NCI-H1930 (cell line): ENCODE data around the gene PTRHD1.

ENCODE experiments used
- DNase-seq, 2 experiments: peaks; one replicate each; lab custom pipeline; 2025; lab: John Stamatoyannopoulos, UW

The PTRHD1 gene

DNA sequence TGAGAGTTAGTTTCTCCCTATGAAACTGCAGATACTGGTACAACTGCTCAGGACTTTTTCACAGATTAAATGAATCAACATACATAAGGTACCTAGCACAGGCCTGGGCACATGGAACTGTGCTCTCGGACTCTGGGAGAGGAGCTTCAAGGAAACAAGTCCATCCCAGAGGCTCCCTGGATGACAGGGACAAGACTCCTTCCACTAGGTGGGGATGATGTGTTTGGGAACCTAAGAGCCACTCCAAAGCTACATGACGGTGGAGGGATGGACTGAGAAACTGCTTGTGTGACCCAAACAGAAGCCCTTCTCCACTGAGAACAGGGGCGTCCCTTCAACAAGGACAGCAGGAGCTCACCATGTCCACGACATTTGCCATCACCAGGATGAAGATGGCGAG lies 37.2 kb upstream of the PTRHD1 start:
- no peak for DNase-seq

DNA sequence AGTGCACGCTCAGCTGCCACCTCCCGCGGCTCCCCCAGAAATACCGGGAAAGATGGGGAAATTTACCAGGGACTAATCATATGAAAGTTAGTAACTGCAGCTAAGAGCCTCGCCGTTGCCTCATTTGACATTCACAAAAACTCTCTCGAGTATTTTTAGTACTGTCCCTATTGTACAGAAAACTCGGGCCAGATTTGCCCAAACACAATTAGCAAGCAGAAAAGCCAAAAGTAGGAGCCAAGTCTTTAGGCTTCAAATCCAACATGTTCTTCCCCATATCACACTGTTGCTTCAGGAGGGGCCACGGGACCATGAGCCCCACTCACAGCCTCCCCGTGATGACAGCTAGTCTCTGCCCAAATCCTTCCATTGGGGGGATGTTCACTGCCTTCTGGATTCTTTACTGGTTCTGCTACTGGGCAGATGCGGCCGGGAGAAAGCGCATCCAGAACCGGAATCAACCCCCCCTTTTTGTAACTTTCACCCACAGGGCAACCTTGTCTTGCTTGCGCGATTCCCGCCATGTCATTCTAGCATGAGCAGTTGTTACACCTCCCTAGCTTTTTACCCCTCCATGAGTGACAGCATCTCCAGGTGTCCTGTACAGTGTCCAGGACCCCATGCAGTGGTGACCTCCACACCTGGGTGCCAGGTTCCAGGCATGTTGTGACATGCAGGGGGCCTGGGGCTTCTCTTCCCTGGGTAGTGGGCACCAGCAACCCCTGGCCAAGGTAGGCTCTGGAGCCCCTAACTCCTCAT lies 35.2 kb upstream of the PTRHD1 start:
- DNase-seq, result no peak

DNA sequence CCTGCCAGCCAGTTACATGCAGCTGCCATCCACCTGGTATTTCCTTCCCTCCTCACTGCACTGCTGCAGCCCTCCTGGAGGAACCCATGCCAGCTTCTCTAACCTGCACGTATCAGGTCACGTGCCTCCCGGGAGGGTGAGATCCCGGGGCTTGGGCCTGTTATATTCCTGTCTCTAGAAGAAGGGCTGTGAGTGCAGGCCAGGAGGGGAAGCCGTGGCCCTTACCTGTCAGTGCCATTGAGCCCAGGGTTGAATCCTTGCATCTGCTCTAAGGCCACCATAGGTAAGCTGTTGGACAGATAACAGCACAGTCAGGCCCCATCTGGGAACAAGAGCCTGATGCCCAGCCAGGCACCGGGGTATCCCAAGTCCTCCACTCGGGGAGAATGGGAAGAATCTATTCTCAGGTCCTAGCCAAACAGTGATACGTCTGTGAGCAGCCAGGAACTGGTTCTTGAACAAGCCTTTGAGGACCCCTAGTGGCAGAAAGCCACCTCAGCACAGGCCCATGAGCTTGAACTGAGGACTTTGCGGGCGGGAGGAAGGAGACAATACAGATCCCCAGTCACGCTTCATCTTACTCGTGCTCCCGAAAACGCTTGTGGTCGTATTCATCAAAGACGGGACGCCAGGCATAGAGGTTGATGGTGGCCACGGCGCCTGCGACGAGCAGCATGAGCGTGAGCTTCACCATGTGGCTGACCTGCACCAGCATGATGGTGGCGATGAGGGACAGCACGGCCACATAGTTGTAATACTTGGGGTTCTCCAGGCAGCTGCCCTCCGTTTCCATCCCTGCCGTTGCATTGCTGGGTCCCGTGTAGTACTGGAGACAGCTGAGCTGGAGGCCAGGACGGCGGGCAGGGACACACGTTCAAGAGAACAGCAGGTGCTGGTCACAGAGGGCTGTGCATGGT lies 34.4 kb upstream of the PTRHD1 start:
- peak; percentile 60 to 64 for DNase-seq

DNA sequence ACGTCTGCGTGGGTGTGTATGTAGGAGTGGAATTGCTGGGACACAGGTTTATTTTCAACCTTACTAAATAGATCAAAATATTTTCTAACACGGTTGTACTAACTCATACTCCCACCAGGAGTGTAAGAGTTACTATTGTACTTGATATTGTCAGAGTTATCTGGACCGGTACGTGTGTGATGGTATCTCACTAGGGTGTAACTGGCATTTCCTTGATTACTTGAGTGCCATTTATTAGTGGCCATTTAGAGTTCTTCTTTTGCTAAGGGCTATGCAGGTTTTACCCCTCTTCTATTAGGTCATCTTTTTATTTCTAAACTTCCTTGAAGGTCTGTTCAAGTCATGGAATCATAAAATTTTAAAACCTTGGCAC lies 33.6 kb upstream of the PTRHD1 start:
- DNase-seq, result no peak

DNA sequence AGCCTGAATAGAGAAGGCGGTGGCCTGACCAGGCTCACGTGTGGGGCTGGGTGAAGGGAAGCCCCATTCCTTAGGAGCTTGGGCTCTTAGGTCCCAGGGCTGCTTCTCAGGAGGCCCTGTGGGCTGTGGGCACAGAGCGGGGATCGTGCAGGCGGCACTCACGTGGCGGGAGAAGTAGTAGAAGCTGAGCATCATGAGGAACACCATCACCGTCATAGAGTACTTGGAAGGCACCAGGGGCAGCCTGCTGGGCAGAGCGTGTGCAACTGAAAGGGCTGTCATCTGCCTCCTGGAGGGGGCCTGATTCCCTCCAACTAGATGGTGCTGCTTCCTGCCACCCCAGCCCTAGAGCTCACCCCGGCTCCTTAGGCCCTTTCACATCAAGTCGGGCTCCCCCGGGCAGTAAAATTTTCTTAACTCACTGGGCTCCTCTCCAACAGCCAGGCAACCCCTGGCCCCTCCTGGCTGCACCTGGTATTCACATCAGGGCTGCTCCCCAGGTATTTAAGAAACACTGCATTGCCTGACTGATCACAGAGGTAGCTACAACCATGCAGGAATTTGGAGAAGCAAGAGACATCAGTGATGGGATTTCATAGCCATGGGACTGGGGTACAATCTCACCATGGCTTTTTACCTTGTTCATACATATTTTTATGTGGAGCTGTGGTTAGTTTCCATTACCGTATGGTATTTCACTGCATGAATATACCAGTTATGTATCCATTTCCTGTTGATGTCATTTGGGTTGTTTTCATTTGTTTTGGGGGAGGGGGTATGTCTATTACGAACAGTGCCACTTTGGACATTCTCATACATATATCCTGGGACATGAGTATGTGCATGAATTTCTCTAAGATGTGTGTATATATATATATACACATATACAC lies 32.9 kb upstream of the PTRHD1 start:
- DNase-seq, result no peak

DNA sequence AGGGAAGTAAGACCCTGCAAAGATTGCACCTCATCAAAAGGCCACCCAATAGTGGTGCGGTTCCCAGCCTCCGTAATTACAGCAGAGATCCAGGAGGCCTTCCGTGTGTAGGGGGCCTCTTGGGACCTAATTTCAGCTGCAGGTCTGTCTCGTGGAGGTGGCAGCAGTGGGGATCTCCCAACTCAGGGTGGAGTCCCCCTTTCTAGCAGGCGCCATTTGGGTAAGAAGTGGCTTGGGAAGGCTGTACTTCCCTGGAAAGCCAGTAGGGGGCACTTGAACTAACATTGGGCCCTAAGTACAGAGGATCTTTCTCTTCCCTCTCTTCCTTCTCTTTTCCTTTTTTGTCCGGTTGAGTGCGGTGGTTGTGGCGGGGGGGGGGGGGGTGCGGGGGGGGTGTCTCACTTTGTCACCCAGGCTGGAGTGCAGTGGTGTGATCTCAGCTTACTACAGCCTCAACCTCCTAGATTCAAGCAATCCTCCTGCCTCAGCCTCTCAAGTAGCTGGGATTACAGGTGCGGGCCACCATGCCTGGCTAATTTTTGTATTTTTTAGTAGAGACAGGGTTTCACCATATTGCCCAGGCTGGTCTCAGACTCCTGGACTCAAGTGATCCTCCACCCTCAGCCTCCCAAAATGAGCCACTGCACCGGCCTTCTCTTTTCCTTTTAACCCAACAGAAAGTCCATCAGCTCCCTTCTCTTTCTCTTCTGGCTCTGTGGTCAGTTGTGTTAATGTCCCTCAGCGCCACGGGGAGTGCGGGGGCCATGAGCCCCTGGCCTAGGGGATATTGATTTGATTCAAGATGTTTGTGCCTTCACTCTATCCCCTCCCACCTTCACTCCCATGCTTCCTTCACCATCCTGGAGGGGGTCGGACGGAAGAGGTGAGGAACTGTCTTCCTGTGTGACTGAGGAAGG lies 32.0 kb upstream of the PTRHD1 start:
- no peak for DNase-seq

DNA sequence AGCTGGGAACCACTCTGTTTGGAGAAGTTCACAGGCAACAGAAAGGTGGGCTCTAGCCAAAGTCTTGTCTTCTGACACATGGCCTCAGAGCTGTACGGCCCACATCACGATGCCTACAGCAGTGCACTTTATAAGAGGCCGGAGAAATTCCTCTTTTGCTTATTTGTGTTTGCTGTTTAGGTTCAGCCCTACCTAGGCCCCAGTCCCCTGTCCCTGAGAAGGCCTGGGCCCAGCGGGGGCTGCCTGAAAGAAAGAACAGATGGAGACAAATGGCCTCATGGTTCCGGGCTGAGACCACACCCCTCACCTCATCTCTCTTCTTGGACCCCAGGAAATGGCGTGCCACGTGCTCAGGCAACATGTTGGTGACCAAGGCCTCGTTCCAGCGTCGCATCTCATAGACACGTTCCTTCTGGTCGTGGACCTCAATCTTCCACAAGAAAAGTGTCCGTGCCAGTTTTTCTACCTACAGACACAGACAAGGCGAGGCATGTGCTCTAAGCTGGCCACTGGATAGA lies 30.9 kb upstream of the PTRHD1 start:
- no peak for DNase-seq

DNA sequence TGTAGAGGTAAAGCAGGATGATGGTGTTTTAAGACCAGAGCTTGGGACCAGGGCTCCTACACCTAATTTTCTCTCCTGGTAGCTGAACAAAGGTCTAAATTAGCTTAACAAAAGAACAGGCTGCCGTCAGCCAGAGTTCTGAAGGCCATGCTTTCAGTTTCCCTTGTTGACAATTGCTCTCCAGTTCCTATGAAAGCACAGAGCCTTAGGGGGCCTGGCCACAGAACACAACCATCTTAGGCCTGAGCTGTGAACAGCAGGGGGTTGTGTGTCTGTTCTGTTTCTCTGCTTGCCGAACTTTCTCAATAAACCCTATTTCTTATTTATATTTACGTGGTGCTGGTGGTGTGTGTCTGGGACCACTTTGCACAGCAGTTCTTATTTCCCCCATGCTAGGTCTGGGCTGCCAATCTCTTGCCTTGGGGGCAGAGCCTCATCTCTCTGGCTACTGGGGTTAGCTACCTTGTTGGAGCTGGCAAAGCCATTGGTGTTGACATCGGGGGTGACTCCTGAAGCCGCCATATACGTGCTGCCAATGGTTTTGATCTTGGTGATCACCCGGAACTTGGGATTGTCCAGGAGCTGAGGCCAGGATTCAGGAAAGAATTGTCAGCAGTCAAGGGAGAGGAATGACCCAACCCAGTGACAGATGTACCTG lies 29.0 kb upstream of the PTRHD1 start:
- no peak for DNase-seq

DNA sequence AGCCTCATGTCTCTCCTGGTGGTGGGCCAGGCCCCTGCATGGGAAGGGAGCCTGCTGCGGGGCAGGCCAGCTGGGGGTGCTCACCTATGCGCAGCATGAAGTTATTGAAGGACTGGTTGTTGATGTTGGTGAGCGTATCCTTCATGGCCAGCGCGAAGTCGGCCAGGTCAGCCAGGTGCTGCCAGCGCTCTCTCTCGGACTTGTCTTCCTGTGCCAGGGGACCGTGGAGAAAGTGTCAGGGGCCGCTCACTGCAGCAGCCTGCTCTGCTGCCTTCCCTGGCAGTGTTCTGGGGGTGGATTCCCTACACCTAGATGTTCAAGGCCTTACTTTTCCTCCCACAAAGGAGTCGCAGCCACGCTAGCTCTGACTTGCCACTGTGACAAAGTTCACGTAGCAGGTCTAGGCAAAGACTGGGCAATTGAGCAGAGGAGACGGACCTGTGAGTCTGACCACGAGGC lies 28.3 kb upstream of the PTRHD1 start:
- no peak for DNase-seq

DNA sequence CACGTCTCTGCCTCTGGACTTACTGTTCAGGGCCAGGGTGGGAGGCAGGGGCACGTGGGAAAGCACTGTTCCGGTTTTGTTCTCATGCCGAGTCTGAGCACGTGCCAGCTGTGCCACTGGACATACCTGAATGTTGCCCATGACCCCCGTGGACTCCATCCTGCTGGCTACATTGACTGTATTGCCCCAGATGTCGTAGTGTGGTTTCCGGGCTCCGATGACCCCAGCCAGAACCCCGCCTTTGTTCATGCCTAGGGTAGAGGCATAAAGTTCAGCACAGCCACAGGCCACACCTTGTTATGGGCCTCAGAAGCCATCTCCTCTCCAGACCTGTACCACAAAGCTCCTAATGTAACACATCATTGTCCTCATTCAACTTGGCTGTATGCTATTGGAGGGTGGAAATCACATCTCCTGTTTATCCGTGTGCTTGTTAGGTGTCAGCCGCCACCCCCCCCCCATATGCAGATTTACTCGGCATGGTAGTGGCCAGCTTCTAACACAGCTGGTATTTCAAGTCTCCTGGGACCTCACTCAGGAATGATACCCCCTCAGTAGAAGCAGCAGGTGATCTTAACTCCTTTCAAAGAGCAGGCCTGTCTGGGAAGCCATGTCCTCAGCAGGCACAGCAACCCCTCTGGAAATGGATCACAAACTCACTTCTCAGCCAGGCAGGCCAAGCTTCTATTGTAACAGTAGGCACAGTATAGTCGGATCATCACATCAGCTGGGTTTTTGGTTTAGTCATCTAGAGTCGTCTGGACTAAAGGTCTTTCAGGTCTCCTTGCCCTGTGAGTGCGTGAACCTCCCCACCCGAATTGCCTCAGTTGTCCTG lies 27.6 kb upstream of the PTRHD1 start:
- DNase-seq, result no peak

DNA sequence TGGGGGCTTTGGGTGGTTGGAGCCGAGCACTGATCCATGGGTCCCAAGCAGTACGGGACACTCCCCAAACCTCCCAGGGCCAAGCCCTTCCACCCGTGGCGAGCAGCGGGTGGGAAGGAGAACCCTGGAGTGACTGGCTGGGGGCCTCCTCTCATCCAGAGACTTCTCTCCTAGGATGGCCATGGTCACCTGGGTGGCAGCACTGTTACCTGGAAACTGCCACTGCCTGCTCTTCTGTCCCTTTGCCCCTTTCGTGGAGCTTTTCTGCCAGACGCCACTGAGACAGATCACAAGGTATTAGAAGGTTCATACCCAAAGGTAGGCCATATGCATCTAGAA lies 27.0 kb upstream of the PTRHD1 start:
- DNase-seq, result no peak

DNA sequence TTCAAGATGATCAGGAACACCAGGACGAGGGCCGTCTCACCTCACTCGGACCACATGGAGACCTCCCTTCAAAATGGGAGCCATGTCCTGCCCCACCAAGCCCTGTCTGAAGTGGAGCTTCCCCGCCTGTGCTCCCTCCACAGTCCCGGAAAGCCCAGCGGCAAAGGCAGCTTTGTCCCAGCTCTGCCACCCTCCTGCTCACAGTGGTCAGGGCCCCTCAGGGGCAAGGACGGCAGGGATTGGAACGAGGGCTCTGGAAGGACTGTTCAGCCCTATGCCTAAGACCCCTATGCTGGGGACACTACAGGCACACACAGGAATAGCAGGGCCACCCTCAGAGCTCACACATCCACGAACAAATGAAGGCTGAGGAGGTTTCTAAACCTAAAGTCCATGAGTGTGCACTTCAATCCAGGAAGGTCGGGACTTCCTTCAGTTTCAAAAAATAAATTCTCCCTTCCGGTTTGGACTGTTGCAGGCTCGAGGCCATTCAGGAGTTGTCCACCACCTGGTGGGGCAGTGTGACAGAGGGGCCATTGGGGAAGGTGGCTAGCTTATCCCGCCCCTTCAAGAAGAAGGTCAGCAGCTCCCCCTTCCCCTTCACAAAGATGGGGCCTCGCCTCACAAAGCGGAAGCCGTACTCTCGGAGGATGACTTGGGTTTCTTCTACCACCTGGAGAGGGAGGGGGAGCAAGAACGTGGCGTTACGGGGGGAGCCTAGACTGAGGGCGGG lies 26.4 kb upstream of the PTRHD1 start:
- DNase-seq, result no peak

DNA sequence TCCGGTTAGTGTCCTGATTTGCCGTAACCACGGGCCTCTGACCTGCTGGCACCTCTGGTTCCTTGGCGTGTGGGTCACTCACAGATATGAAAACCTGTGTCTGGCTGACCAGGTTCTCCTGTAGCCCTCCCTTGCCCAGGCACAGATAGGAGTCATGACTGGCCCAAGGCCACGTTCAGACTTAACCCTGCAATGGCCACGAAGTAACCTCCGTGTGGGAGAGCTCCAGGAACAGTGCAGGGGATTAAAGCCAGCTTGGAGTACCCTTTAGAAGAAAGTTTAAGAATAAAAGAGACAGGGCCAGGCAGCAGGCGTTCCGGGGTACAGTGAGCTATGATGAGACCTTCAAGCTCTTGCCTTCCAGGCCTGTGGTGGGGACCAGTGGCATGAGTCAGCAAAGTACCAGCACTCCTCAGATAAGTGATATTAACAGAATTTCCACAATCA lies 25.6 kb upstream of the PTRHD1 start:
- DNase-seq, result no peak

DNA sequence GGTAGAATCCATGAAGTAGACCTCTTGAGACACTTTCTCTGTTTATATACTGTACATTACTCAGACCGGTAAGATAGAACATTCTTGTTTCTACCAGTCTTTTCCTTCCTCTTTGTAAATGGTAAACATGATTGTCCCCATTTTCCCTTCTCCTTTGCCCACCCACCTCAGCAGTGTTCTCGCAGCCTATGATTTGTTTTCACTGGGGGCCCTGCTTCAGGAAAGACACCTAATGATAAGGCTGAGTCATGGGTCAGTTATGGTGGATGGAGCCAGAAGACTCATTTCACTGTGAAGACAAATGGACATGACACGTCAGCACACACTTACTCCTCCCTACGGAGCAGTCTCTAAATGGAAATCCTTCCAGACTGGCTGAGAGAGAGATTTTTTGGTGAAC lies 23.7 kb upstream of the PTRHD1 start:
- no peak for DNase-seq

DNA sequence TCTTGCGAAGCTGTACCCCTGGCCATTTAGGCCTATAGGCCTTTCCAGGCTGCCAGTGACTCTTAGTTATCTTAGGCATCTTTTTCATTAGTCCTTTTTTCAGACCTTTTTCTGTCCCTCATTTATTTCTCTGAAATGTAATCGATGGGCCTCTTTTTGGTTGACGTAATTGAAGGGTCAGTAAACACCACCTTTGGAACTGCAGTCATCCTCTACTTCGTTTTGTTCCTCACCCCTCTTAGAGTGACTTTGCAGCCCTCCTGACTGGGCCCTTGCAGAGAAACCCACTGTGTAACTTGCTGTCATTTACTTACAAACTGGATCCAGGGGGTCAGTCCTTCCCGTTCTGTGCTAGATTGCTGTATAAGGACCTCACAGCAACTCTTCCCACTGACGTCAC lies 23.2 kb upstream of the PTRHD1 start:
- no peak for DNase-seq

DNA sequence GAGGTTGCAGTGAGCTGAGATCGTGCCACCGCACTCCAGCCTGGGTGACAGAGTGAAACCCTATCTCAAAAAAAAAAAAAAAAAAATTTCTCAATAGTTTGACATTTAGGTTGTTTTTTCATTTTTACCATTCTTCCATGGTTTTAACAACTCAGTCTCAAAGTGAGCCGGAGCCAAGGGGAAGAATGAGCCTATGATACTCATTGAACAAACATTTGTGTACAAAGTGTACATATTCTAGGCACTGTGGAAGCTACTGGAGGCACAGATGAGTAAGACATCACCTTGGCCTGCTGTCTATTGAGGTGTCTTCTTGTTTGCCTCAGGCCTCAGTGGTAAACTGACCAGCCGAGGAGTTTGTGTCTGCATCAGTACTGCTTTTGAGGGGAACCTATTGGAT lies 22.0 kb upstream of the PTRHD1 start:
- DNase-seq, result no peak

DNA sequence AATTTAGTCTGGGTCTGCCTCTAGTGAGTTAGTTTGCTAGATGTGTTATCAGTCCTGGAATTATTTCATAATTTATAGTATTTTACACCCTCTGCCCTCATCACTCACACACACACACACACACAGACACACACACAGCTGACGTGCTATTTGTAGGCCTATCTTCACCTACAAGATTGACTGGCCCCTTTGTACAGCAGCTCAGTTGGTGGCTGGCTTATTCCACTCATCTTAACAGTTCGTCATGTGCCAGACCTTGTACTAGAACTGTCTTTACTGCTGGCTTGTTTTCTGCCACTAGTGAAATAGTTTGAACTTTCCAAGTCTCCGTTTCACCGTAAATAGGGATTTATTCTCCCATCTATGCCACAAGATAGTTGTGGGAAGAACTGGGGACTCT lies 21.3 kb upstream of the PTRHD1 start:
- DNase-seq, result no peak

DNA sequence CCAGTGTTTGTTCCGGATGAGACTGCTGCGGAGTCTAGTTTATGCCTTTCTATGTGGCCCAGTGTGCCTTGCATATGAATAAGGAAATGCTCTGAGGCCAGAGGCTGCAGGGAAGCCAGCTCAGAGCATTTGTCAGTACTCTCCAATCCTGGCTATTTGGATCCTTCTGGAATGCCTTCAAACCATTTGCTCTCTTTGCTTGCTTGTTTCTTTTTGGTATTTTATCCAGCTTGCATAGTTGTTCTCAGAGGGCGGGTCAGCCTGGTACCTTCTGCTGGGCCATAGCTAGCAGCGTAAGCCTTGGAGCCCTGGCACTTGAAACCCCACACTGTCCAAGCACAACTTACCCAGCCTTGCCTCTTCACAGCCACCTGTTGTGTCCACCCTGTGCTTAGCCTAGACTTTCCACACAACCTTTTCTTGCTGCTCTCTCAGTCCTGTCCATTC lies 20.5 kb upstream of the PTRHD1 start:
- no peak for DNase-seq
